Fibroblast of gingiva (primary cell): ENCODE data around the gene TSSC4.
A peak's percentile ranks its signal among the peaks of the same experiment; 100 is the strongest.

Experiments
- DNase-seq: peaks from one replicate; pipeline ENCODE4 v3.0.0-alpha.2; 2011; ENCODE audit warnings: low read depth

The TSSC4 gene

DNA sequence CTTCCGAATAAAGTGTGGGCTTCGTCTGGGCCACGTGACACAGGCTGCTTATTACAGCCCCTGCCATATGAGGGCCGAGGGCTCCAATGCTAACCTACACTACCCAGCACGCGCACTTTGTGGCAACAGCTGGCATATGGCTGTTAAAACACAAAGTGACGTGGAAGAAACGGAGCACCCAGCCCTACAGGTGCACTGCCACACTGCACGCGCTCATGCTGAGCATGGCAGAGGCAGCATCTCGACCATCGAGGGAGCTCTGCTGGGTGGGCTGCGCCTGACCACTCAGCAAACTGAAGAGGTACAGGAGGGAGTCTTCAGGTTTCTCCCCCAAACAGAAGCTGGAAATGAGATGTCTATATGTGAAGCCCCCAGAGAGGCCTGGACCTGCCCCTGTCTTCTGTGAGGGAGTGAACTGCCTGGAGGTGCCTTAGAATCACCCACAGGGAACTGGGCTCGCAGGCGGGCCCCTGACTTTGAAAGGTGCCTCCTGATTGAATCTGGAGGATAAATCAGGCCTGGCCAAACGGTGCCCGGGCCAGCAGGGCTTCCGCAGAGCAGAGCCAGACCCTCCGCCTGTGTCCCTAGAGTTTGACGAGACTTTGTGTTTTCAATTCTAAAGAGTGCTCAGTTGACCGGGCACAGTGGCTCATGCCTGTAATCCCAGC lies 18.3 kb downstream of the TSSC4 start:
- DNase-seq, result no peak

DNA sequence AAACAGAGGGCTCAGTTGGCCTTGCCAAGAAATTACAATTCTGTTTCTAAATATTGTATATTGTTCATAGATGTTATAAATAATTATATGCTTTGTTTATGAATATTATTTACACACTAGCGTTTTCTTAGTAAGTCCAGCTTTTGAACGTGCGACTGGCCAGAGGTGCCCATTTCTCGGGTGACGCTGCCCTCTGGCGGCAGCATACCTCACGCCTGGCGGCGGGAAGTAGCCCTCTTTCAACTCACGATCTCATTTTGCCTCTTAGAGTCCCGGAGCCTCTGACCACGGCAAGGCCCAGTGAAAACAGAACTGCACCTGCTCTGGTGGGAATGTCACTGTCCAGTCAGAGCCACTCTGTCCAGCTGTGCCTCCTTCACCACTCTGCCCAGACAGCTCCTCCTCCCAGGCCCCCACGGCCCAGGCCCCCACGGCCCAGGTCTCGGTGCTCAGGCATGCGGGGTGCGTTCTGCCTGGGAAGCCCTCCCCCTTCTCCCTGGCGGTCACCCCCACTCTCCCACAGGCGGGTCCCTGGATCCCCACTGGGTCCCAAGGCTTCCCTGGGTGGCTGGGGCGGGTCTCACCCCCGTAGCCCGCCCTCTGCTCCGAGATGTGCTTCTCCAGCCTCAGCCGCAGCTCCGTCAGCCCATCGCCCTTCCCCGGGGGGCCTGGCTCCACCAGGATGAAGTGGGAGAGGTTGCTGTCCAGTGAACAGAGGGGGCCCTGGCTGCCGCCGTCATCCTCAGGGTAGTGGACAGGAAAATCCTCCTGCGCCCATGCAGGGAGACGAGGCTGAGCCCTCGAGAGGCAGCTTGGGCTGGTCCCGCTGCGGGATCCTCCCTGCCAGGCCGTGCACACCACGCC lies 19.3 kb downstream of the TSSC4 start:
- DNase-seq, result peak; percentile 70

DNA sequence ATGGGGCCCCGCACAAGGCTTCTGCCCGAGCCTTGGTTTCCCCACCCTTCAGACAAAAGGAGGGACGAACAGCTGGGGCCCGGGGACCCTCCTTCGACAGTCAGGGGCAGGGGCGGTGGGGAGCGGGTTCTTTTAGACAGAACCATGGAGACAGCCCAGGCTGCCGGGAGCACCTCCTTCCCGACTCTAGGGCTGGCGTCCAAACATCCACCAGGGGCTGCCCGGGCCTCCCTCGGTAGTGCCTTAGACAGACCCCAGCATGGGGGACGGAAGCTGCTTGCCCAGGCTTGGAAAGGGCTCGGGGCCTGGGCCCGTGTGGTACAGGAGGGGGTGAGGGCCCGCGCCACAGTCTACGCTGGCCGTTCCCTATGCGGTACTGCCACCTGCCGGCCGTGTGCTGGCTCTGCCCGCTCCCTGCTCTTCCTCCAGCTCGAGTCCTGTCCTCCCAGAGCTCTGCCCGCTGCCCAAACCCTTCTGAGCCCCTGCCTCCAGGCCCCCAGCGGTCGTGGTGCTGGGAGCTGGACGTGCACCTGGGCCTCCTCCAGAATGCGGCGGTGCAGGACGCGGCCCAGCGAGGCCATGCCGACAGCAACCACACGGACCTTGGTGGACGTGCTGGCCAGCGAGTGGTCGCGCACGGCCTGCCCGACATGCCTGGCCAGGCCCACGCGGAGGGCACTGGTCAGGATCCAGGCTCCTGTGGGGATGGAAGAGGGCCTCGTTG lies 20.1 kb downstream of the TSSC4 start:
- peak; percentile 55 for DNase-seq

DNA sequence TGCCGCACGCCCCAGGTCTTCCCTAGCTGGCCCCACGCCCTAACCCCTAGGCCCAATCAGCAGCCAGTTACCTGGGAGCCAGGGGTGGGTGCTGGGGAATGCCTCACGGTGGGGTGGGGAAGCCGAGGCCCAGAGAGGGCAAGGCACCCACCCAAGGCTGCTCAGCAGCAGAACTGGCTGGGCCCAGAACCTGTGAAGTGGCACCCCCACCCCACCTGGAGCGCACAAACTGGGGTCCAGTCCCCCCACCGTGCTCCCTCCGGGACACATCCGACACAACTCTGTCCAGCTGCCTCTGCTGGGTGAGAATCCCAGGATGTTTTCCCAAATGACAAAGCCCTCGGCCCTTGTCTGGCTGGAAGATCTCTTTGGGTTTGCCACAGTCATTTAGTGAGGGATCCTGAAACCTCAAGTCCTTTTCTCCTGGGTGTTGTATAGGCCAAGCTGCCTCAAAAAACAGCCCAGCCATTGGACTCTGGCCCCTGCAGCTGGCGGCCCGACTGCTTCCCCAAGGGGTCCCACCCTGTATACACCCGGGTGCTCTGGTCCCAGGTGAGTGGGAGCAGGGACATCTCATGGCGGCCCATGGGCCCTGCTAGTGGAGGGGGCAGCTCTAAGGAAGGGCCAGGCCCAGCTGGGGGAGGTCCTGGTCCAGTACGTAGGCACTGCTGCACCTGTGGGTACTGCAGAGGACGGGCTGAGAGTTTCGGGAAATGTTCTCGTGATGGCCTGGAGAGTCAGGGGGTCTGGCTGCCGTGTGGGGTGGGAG lies 20.9 kb downstream of the TSSC4 start:
- DNase-seq, result no peak

DNA sequence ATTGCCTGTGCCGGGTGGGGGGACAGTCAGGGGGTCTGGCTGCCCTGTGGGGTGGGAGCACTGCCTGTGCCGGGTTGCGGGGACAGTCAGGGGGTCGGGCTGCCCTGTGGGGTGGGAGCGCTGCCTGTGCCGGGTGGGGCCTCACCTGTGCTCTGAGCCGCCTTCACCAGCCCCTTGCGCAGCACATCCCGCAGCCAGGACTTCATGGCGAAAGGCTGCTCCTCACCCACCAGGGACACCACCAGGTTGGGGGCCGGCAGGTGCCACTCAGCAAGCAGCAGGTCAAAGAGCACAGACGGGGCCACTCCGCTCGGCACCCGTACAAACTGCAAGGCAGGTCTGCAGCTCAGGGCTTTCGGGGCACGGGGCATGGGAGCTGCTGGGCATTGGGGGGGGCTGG lies 21.4 kb downstream of the TSSC4 start:
- DNase-seq, result no peak

DNA sequence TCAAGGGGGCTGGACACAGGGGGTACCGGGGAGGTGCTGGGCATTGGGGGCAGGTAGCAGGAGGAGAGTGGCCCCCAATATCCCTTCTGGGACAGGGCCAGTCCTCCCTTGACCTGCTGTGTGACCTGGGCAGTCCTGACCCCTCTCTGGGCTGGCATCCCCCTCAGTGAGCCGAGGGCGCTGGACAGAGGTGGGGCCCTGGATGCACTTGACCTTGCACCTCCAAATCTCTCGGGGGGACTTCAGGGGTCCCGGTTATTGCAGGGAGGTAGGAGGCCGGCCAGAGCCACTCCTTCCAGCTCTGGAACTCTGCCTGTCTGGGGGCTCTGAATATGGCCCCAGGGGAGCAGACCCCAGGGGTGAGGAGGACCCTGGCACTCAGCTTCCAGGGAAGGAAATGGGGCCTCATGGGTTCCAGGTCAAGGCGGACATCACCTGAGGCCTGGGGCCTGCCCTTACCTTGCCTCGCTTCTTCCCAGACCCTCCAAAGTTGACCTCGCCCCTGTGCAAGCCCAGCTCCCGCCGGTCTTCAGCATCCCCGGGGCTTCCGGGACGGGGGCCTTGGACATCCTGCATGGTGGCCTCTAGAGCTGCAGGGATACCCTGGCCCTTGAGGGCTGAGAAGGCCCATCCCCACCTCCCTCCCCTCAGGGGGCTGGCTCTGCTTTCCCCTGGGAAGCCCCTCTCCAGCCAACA lies 22.1 kb downstream of the TSSC4 start:
- no peak for DNase-seq

DNA sequence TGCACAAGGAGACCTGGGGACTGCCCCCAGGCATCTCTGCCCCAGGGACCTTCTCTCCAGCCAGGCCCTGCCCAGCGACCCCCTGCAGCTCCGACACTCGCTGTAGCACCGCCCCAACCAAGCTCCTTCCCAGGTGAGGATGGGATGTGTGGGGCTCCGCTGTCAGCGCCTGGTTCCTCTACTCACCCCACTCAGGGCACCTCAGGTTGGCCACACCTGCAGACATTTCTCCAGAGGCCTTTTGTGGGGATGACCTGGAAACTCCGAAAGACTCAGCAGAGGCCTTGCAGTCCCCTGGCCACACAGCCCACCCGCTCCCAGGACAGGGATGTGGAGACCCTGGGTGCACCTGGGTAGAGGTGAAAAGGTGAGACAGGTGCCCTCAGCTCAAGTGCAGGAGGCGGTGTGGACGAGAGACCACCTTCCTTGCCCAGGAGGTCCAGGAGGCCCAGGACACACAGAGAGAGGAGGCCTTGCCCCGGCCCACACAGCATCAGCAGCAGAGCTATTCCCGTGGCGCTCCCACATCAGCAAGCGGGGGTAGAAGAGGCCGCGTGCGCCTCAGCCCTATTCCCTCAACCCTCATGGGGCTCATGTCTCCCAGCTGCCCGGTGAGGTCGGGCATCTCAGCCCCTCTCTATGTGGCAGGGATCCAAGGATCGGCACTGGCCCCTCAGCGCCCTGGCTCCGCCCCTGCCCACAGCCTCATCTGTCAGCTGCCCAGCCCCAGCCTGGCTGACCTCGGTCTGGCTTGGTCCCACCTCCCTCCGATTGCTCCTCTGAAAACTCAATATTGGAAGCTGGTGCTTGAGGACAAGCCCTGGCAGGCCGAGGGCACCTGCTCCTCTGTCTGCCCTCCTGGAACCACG lies 22.8 kb downstream of the TSSC4 start:
- no peak for DNase-seq

DNA sequence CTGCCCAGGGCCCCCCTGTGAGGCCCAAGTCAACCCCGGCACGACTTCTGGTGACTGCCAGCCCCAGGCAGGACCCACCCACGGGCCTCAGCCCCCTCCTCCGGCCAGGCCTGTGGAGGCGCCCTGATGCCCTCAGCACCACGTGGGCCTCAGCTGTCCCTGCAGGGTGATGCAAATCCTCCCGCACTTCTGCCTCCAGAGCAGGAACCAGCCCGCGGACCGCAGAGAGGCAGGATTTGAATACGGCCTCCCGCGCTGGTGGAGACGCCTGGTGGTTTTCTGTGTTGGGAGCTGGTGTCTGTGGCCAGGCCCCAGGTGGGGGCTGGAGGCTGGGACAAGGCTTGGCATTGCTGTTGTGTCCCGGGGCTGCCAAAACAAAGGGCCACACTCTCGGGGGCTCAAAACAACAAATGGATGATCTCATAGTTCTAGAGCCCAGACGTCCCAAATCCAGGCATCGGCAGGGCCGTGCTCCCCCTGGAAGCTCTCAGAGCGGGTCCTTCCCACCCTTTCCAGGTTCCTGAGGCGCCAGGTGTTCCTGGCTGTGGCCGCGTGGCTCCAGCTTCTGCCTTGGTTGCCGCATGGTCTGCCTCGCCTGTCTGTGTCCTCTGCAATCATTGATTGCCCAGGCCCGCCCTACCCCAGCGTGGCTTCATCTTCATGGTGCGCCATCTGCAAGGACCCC lies 24.4 kb downstream of the TSSC4 start:
- DNase-seq, result no peak

DNA sequence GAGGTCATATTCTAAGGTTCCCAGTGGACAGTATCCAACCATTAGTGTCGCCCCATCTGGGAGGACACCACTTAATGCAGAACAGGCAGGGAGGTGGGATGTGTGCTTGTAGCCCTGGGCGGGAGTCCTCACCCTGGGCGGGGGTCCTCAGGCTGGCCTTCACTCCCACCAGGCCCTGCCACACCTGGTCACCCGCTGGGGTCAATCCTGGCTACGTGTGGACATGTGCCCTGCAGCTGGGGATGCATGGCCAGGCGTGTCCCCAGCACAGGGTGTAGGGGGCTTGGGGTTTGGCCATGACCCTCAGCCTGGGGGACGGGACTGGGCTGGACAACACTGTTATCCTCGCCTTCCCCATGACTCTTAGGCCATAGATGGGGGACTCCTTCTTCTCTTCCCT lies 25.0 kb downstream of the TSSC4 start:
- DNase-seq, result no peak

DNA sequence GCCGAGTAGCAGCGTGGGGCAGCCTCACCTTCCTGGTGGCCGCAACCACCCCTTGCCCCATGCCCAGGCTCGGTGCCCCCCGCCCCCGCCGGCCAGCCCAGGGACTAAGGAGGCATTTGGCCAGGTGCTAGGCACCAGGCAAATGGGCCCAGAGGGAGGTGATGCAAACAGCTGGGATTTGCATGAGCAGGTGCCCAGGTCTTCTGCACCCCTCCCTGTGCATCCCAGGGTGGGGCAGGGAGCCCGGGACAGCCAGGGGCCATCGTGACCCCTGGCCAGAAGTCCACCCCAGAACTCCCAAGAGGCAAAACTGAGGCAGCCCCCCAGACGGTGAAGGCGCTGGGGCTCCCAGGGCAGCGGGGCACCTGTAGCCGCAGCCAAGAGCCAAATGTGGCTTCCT lies 25.7 kb downstream of the TSSC4 start:
- DNase-seq, result no peak

DNA sequence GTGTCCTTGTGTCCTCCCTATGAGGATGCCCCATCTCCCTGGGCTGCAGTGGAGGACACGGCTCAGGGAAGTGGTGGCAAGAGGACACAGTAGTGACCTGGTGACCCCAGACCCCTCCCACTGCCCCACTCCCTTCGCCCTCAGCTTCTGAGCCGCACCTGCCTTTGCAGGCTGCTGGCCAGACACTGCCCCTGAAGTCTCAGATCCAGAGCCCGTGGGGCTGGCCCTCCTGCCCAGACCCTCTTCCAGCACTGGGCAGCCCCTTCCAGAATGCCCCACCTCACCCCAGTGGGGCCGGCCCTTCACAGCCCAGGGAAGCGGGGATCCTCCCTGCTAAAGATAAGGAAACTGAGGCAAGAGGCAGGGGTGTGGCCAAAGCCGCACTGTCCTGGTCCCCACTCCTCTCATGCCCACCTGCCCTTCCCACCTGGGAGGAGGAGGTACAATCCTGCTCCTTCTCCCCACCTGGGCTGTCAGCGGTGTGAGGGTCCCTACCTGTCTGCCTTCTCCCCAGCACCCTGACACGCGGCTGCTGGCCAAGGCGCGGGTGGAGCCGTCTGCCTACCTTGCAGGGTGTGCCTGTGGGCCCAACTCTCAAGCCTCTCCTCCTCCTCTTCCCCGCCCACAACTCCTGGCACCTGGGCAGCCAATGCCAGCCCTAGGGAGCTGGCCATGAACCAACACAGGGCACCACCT lies 26.4 kb downstream of the TSSC4 start:
- no peak for DNase-seq

DNA sequence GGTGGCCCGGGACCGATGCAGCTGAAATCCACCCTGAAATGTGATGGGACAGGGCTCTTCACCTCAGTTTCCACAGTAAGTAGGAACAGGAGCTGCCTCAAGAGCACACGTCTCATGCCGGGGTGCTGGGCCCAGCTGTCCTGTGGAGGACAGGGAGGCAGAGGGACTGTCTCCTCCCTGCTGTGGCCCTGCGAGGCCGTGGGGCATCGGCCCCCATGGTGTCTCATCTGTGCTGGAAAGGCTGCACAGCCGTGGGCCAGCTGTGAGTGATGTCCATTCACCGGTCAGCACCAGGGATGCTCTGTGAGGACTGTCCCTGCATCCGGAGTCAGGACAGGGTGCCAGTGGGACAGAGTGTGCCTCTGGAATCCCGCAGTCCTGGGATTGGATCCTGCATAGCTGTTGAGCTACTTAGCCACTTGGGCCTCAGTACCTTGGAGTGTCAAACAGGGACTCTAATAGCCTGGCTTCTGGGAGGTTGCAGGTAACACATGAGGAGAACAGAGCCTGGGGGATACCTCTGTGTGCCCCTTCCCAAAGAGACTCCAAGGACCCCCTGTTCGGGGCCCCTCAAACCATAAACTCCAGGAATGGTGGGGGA lies 27.3 kb downstream of the TSSC4 start:
- DNase-seq, result no peak

DNA sequence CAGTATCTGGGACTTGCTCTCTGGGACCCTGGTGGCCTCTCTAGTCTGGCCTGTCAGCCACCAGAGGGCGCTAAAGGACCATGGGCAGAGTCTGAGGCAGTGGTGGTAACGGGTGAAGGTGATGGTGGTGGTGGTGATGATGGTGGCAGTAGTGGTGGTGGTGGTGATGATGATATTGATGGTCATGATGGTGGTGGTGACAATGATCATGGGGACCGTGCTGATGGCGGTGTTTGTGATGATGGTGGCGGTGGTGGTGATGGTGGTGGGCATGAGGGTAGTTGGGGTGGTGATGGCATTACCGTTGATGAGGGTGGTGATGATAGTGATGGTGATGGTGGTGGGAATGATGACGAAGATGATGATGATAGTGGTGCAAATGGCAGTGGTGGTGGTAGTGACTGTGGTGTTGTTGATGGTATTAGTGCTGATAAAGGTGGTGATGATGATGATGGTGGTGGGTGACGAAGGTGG lies 27.8 kb downstream of the TSSC4 start:
- no peak for DNase-seq

DNA sequence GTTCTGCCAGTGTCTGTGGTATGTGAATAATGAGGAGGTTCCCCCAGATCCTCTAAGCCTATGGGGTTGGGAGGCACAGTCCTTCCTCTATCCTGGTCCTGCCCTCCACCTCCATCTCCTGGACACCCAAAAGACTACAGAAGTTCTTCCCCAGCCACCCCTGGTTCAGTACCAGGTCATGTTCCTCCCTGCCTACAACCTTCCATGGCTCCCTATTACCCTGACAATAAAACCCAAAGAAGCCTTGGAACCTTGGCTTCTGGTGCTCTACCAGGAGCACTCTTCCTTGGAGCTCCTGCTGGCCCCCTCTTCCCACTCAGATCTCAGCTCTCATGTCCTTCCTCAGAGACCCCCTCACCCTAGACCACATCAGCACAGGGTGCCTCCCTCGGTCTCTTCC lies 30.8 kb downstream of the TSSC4 start:
- no peak for DNase-seq

DNA sequence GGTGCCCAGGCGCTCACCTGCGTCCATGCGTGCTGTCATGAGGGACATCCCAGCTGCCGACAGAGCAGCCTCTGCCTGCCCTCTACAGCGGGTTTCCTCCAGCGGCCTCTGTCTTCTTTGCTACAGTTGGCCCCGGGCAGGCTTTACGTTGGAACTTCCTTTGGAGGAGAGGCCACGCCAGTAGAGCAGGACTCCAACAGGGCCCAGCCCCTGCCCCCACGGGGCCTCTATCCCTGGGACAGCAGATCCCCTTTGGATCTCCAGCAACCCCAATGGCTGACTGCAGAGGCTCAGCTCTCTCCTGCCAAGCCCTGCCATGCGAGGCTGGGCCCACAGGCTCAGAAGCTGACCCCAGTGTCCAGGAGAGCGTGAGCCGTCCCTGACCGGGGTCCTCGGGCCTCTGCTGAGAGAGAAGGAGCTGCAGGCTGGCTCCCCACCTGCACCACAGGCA lies 31.6 kb downstream of the TSSC4 start:
- DNase-seq, result no peak

DNA sequence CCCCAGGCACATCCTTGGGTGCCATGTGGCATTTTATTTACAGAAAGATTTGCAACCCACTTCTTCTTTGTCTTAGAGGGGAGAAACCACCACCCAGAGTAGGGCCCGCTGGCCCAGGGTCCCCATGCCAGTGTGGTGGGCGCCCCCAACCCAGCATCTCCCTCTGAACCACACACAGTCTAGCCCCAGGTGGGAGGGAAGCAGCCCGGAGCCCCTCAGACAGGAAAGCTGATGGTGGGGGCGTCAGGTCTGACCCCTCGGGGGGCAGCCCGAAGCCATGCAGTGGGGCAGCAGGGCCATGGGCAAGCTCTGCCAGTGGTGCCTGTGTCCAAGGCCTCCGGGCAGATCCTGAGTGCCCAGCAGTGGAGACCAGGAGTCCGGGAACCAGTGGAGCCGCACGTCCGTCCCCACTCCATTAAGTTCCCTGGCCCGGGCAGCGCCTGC lies 32.1 kb downstream of the TSSC4 start:
- DNase-seq, result no peak

DNA sequence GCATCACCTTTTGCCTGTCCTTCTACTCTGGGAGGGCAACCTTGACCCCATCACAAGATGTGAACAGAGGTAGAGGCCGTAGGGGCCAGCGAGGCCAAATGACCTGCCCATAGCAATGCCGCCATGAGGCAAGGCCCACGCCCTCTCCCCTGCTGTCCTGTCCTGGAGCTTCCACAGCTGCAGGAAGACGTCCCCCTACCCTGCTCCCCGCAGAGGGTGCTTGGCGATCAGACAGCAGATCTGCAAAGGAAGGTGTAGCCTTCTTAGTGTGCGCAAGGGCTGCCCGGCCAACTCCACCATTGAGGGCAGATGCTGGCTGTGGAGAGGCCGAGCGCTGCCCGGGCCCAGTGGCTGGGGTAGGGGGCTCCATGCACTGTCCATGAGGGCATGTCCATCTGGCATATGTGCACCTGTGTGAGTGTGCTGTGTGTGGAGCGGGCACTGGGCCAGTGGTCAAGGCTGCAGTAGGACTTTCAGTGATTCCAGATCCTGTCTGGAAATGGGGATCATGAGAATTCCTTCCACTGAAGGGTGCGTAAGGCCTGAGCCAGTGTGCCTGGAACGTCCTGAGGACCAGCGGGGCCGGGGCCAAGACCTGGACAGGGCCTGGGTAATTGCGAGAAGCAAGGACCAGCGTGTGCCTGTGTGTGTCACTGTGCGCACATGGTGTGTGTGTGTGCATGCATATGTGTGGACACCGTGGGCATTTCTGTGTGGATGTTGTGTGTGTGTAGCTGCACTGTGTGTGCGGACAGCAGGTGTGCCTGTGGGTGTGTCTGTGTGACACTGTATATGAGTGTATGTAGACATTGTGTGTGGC lies 32.8 kb downstream of the TSSC4 start:
- DNase-seq, result no peak

DNA sequence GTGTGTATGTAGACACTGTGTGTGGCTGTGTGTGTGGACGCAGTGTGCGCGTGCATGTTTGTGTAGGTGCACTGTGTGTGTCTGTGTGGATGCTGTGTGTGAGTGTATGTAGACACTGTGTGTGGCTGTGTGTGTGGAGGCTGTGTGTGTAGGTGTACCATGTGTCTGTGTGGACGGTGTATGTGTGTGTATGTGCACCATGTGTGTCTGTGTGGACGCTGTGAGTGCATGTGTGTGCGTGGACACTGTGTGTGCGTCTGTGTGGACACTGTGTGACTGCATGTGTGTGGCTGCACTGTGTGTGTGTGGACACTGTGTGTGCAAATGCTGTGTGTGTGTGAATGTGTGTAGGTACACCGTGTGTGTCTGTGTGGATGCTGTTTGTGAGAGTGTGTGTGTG lies 33.5 kb downstream of the TSSC4 start:
- DNase-seq, result no peak
